Measurements from ENCODE around the gene HS6ST3.

DNA sequence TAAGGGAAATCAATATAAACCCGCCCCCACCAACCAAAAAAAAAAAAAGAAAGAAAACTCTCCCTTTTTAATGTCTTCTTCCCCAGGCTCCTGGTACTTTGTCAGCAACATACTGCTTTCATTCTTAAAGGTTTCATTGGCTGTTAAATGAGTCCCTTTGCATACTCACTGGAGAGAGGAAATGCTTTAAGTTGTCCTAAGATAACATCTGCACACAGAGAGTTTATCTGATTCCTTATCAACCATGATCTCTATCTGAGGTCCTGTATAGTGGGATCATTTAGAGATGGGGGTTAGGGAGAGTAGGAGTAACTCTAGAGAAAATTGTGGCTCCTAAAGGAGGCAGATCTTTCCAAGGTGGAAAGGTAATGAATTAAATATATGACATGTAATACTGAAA lies 747.9 kb downstream of the HS6ST3 start:
- no peak for TF ChIP-seq POLR2A (IDR thresholded peaks at IDR 0.05)
- TF ChIP-seq, protein P1, sequence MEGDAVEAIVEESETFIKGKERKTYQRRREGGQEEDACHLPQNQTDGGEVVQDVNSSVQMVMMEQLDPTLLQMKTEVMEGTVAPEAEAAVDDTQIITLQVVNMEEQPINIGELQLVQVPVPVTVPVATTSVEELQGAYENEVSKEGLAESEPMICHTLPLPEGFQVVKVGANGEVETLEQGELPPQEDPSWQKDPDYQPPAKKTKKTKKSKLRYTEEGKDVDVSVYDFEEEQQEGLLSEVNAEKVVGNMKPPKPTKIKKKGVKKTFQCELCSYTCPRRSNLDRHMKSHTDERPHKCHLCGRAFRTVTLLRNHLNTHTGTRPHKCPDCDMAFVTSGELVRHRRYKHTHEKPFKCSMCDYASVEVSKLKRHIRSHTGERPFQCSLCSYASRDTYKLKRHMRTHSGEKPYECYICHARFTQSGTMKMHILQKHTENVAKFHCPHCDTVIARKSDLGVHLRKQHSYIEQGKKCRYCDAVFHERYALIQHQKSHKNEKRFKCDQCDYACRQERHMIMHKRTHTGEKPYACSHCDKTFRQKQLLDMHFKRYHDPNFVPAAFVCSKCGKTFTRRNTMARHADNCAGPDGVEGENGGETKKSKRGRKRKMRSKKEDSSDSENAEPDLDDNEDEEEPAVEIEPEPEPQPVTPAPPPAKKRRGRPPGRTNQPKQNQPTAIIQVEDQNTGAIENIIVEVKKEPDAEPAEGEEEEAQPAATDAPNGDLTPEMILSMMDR (IDR thresholded peaks at IDR 0.05): no peak

All from upper lobe of left lung (tissue), 4 donors.